ENCODE data around the gene RAPGEF1. TPM values are rescaled to one million over a fixed set of nuclear protein-coding genes. Genes with fewer than 3 reads are reported as not detected.
"Not testable (repeated sequence)": the region's sequence is repeated elsewhere in the genome, so short reads cannot be mapped to it uniquely, and the experiment has no call there.

The RAPGEF1 gene
- total RNA-seq, 3 donors from 2014 or later, result 67.1 to 103 (median 84.2) TPM

- ATAC-seq (no peak), DNase-seq (no peak)
- Histone ChIP-seq H3K9me3 (no peaks in the 10 kb centered on the region), H3K4me3 (no peak overlapping the region), H3K4me1 (ENCODE audit: low read depth) (no peaks in the 10 kb centered on the region), H3K36me3 (ENCODE audit: low read depth) (no peaks in the 10 kb centered on the region)
- intact Hi-C loops (cut with DNase I, micrococcal nuclease), result no loop called here
- TF ChIP-seq CTCF (IDR thresholded peaks at IDR 0.05), result no peak
These were observed 25.1 kb downstream of the RAPGEF1 start for GRCh38 chr9:131714821-131715220.

GRCh38 chr9:131714161-131714646, 25.7 kb downstream of the RAPGEF1 start:
- ATAC-seq, result peak; percentile 67
- Histone ChIP-seq H3K9me3 (no peaks in the 10 kb centered on the region), H3K4me3 (no peak overlapping the region), H3K36me3 (ENCODE audit: low read depth) (no peaks in the 10 kb centered on the region), H3K4me1 (ENCODE audit: low read depth) (no peaks in the 10 kb centered on the region)
- no peak for TF ChIP-seq CTCF (IDR thresholded peaks at IDR 0.05)
- DNase-seq, result no peak
- intact Hi-C loops (cut with DNase I, micrococcal nuclease), result no loop called here

GRCh38 chr9:131713016-131713415, 26.9 kb downstream of the RAPGEF1 start:
- Histone ChIP-seq H3K4me3 (no peak overlapping the region), H3K4me1 (ENCODE audit: low read depth) (peaks cover 8% of the 10 kb centered on the region), H3K9me3 (no peaks in the 10 kb centered on the region), H3K36me3 (ENCODE audit: low read depth) (no peaks in the 10 kb centered on the region)
- DNase-seq (no peak), ATAC-seq (no peak)
- TF ChIP-seq CTCF (IDR thresholded peaks at IDR 0.05), result no peak
- intact Hi-C loops (cut with DNase I, micrococcal nuclease), result no loop called here

- H3K9me3 ChIP-seq, result no peaks in the 10 kb centered on the region
- no peak for ATAC-seq
These were observed 27.6 kb downstream of the RAPGEF1 start for GRCh38 chr9:131712151-131712716.

GRCh38 chr9:131709771-131710431, 30.0 kb downstream of the RAPGEF1 start:
- no peak for TF ChIP-seq CTCF (IDR thresholded peaks at IDR 0.05)
- DNase-seq (no peak), ATAC-seq (no peak)
- Histone ChIP-seq H3K4me1 (ENCODE audit: low read depth) (peaks cover 36% of the 10 kb centered on the region), H3K36me3 (ENCODE audit: low read depth) (no peaks in the 10 kb centered on the region), H3K4me3 (no peak overlapping the region), H3K9me3 (no peaks in the 10 kb centered on the region)
- intact Hi-C loops (cut with DNase I, micrococcal nuclease), result no loop called here

More at GRCh38 chr9:131712151-131712716, 27.6 kb downstream of the RAPGEF1 start:
- intact Hi-C loops (cut with DNase I, micrococcal nuclease), result no loop called here
- TF ChIP-seq CTCF (IDR thresholded peaks at IDR 0.05), result no peak
- Histone ChIP-seq H3K4me3 (no peak overlapping the region), H3K4me1 (ENCODE audit: low read depth) (peaks cover 15% of the 10 kb centered on the region), H3K36me3 (ENCODE audit: low read depth) (no peaks in the 10 kb centered on the region)
- no peak for DNase-seq

GRCh38 chr9:131709010-131709770, 30.7 kb downstream of the RAPGEF1 start:
- H3K9me3 ChIP-seq; DNase-seq; H3K36me3 ChIP-seq (ENCODE audit: low read depth); ATAC-seq; intact Hi-C loops (cut with DNase I, micrococcal nuclease); H3K4me3 ChIP-seq: not testable (repeated sequence)
- peaks cover 42% of the 10 kb centered on the region for H3K4me1 ChIP-seq (ENCODE audit: low read depth)

All from mucosa of descending colon (tissue), 3 donors.